HG03196 (cell line): ENCODE measurements around the gene SEC61A2.
"Not testable (repeated sequence)": the region's sequence is repeated elsewhere in the genome, so short reads cannot be mapped to it uniquely, and the experiment has no call there.

Experiments used
- ATAC-seq: cut with Tn5 transposase; IDR thresholded peaks from one replicate; pipeline ENCODE4 v1.9.1; 2021; ENCODE audit not compliant: unreplicated experiment

The SEC61A2 gene

DNA sequence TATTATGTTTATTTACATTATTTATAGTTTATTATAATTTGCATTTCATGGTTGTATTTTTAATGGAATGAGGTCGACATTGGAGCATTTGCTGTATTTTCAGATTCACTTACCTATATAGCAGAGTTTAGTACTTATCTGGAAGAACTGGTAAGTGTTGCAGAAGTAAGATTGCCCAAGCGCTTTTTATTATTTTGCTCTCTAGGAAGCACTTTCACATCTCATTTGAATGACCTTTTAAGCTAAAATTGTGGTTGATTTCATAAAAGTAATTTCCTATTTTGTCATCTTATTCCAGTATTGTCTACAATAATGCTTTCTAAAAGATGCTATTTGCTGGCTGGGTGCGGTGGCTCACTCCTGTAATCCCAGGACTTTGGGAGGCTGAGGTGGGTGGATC lies 28.6 kb downstream of the SEC61A2 start:
- no peak for ATAC-seq

DNA sequence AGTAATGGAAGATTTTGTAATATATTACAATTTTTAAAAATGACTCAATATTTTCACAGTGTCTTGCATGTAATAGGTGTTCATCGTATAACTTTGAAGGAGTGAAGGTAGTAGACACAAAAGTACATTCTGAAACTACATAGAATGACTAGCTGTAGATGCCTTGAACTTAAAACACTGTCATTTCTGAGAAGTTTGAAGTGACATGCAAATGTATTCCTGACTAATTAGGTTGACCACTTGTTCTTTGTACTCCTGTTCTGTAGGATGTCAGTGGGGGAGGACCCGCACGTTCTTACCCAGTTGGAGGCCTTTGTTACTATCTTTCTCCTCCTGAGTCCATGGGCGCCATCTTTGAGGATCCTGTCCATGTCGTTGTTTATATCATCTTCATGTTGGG lies 31.2 kb downstream of the SEC61A2 start:
- ATAC-seq: no peak

DNA sequence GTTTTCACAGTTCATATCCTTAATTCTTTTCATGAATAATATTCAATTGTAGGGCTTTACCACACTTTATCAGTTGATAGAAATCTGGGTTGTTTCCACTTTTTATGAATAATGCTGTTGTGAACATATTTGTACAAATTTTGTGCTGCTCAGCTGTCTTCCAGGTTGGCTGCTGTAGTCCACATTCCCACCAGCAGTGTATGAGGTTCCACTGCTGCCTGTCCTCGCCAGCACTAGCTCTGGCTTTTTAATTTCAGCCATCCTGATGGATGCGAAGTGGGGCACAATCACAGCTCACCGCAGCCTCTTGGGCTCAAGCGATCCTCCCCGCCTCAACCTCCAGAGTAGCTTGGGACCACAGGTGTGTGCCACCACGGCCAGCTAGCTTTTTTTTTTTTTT lies 33.5 kb downstream of the SEC61A2 start:
- ATAC-seq: no peak

DNA sequence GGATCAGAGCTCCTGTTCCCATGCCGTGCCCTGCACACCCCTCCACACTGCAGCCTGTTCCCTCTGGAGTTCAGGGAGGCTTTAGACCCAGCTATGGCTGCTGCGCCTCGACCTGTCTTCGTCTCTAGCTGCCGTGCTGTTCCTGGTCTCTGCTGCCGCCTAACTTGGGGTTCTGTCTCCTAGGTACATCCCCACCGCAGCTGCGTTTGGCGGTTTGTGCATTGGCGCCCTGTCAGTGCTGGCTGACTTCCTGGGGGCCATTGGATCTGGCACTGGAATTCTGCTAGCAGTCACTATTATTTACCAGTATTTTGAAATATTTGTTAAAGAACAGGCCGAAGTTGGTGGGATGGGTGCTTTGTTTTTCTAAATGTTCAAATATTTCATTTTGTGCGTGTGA lies 34.6 kb downstream of the SEC61A2 start:
- no peak for ATAC-seq

DNA sequence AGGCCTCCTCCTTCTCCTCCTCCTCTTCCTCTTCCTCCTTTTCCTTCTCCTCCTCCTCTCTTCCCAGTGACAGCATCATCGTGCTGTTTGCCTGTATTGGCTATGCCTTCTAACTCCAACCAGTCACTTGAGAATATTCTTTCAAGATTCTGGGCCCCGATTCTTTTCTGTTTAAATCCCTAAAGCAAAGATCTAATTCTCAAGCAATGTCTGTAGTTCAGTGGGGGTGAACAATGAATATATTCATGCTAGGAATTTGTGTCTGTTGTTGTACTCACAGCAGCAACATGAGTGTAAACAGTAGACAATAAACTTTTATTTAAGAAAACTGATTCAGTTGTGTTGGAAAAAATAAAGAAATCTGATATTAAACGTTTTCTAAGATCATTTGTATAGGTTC lies 35.6 kb downstream of the SEC61A2 start:
- no peak for ATAC-seq

DNA sequence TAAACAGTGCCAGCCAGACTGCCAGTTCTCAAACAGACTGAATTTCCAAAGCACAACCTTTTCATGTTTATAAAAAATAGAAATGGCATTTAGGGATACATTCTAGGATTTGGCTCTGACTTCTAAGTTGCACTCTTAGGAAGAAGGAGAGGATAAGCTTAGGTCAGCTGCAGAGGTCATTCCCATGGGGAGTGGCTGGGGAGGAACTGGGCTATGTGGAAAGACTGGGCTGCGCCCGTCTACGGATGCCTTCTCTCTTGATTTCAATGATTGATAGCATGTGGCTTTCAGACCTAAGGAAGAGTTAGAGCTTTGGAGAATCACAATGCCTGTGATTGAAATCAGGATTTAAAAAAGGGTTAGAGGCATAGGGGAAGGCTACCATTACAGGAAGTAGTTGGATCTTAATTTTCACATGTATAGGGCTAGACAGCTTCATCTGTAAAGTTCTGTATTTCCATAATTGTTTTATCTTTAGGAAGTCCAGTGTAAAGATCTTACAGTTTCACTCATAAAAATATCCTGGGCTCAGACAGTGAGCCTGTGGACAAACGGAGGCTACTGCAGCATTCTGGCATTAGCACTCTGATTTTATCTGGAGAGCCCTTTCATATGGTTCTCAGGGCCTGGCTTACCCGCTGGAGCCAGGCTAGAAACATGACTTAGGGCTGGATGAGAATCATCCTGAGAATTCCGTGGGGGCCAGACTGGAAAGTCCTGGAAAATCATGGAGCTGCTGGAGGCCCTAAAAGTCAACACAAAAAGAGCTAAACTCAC lies 36.7 kb downstream of the SEC61A2 start:
- ATAC-seq: no peak

DNA sequence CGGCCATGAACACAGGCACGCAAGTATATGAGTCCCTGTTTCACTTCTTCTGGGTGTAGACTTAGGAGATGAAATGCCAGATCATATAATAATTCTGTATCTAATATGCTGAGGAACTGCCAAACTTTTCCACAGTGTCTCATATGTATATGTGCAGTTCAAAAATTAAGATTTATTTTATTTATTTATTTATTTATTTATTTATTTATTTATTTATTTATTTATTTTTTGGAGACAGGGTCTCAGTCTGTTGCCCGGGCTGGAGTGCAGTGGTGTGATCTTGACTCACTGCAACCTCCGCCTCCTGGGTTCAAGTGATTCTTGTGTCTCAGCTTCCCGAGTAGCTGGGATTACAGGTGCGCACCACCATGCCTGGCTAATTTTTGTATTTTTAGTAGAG lies 42.0 kb downstream of the SEC61A2 start:
- not testable (repeated sequence) for ATAC-seq

DNA sequence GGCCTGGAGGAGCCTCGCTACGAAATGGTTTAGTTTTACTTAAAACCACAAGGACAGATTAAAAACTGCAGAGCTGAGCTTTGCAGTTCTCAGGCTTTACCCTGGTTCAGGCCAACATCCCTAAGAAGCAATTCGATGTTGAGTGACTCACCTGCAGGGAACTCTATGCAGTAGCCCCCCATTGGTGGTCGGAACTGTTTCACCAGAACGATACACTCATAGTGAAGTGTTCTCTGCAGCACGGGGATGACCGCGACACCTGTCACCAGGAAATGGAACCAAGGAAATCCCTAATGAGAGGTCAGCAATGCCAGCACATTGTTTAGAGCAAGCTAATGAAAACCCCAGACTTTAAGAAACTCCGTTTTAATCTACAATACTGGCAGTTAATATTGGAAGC lies 48.2 kb downstream of the SEC61A2 start:
- no peak for ATAC-seq

DNA sequence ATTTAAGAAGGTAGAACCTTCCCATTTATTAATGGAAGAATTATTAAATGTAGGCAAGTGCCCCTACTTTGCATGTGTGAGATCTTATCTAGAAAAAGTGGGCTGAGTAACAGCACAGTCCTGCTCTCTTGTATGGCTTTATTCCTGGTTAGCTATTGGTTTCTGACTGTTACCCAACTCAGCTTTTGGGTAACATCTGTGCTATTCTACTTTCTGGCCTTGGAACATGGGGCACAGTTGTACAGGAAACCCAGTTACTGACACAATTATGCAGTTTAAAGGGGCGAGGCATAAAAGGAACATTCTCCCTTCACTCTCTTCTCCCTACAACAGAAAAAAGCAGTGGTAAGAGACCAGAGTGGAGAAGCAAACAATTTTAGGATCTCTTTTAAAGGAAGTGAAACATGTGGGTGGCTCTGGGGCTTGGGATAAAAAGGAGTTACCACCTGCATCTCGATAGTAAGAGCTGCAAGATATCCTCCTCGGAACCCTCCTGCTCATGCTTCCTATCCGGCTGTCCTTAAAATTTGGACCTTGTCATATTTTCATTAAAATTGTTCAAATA lies 50.2 kb downstream of the SEC61A2 start:
- no peak for ATAC-seq

DNA sequence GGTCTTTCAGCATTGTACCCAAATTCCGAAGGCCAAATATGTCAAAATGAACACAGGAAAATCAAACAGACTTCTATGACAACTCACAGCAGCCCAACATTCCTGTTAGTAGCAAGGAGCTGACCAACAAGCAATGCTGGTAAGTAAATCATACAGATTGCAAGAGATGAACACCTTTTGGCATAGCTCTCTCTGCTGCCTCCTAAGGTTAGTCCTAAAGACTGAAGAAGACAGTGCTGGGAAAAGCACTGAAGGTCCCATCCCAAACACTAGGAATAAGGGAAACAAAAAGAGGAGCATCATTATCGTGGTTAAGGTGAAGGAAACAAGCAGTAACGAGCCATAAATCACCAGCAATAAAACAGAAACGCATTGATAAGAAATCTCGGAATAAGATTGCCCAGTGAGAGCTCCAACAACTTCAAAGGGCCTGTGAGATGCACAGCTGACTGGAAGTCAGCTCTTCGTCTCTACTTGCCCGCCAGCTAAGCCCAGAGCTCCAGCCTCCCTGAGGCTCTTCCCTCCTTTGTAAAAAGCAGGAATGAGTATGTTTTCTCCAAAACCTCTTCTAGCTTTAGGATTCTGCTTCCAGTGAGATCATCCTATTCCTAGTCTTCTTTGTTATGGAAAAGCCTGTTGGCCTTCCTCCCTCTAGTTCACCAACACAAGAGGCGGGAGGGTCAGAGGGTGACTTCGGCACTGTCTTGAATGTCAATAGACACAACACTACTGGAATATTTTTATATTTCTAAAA lies 50.9 kb downstream of the SEC61A2 start:
- no peak for ATAC-seq

DNA sequence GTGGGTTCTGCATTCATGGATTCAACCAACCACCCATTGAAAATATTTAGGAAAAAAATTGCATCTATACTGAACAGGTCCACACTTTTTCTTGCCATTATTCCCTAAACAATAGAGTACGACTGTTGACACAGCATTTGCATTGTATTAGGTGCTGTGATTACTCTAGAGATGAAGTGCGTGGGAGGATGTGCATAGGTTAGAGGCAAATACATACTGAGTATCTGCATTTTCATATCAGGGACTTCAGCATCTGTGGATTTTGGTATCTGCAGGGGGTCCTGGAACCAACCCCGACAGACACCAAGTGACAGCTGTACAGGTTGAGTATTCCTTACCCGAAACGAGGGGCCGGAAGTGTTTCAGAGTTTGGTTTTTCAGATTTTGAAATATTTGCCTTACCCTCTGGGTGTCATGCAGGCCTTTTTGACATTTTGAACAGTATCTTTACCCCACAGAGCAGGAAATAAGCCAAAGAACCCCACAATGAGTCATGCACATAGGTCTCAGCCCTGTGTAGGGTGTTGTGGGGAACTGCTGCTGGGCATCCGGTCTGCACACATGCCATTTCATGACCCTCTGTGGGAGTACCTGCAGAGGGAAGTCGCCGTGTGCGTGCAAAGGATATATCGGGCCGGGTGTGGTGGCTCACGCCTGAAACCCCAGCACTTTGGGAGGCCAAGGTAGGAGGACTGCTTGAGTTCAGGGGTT lies 51.7 kb downstream of the SEC61A2 start:
- peak; percentile 70 for ATAC-seq

DNA sequence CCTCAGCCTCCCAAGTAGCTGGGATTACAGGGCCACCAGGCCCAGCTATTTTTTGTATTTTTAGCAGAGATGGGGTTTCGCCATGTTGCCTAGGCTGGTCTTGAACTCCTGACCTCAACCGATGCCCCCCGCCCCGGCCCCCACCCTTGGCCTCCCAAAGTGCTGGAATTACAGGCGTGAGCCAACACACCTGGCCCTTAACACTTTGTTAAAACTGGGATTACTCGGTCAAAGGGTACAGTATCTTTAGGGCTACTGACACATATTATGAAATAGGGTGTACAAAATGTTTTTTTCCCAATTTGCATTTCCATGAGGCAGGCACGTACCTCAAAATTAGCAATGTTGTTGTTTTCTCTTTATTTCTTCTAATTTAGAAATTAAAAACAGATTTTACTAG lies 54.7 kb downstream of the SEC61A2 start:
- no peak for ATAC-seq

DNA sequence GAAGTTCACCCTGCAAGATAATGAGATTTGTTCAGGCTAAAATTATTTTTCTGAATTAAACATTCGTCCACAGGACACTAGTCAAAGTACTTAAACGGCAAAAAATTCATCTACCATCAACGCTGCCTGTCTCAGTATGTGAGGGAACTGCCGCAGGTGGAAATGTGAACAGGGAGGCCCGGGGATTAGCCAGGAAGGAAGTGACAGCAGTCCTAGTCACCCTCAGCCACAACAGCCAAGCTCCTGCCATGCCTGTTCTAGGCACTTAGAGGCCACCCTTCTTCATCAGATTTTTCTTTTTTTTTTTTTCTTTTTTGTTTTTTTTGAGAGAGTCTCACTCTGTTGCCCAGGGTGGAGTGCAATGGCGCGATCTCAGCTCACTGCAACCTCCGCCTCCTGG lies 56.8 kb downstream of the SEC61A2 start:
- ATAC-seq: no peak

DNA sequence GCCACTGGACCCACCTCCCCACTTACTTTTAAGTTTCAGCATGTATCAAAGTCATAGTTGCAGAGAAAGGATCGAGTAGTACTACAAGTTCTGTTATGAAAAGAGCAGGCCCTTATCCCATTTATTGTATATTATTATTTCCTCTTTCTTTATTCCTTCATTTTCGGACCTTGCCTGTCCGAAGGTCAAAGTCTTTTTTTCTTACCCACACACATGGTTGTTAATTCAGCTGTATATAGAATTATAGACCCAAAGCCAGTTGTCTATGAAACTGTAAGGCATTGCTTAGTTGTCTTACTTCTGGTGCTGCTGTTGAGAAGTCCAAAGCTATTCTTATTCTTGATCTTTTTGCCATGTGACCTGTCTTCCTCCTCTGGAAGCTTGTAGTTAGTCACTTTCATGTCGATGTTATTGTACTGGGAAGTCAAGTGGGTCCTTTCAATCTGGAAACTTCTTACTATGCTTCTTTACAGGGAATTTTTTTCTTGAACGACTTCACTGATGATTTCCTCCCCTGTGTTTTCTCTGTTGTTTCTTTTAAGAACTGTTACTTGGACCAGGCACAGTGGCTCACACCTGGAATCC lies 57.9 kb downstream of the SEC61A2 start:
- no peak for ATAC-seq

DNA sequence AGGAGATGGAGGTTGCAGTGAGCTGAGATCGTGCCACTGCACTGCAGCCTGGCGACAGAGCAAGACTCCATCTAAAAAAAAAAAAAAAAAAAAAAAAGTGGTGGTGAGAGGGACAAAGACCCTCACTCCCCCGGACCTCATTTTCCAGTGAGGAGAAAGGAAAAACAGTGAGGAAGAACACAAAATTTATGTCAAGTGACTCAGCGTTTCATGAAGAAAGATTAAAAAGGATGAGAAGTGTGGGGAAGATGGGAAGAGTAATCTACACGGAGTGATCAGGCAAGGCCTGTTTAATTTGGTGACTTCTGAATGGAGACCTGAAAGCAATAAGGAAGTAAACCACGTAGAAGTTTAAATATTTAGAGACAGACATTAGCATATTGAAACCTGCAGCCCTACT lies 59.2 kb downstream of the SEC61A2 start:
- ATAC-seq: no peak

DNA sequence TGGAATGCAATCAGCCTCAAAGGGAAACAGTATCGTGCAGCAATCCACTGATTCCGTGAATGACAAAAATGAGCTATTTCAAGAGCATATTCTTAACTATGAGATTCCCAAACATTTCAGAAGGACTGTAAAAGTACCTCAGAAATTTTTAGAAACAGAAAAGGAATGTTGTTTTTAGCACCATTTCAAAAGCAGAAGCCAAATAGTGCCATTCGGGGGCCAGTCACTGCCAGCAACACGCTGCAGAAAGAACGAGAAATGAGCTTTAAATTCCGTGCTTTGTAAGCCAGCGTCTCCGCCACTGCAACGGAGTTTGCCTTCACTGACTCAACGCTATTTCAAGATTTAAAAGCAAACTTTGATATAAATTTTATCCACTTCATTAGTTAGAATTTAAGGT lies 59.9 kb downstream of the SEC61A2 start:
- ATAC-seq: no peak

DNA sequence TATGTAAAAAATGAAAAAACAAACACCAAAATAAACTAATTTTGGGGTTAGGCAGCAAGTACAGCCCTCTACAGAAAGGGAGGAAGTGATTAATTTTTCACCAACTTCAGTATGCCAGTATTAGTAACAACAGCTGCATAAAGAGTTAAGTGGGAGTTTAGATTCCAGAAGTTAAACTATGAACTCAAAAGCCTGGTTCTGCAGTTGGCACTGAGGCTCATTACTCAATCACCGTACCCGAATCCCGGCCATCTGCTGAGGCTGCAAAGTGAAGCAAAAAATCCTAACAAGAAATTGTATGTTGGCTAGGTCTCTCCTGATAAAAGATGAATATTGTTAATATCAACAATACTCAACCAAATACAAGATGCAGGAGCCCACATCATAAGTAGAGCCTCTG lies 62.2 kb downstream of the SEC61A2 start:
- ATAC-seq: no peak

DNA sequence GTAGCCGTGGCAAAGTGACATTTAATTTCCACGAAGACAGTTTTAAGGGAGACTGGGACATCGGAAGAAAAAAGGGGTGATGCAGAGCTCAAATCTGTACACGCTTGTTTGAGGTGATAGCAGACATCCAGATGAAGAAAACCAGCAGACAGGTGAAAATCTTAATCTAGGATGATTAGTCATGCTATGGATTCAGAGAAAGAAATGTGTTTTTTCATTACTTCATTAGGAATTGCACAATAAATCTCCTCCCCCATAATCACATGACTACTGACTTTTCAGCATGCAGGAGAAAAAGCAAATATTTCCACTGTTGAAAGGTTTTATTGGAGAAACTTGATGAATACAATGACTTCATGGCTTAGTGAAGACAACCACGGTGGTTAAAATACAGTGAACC lies 63.7 kb downstream of the SEC61A2 start:
- ATAC-seq: no peak

DNA sequence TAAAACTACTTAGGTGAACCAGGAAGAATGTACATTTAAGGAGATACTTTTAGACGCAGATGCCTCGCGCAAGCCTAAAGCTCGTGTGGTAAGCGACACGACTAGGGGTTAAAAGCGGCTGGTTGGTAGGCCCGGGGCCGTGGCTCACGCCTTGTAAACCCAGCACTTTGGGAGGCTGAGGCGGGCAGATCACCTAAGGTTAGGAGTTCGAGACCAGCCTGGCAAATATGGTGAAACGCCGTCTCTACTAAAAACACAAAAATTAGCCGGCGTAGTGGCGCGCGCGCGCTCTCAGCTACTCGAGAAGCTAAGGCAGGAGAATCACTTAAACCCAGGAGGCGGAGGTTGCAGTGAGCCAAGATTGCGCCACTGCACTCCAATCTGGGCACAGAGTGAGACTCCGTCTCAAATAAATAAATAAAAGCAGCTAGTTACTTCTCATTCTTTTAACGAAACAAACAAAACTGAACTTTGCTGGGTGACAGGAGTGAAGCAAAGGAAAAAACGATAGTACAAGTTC lies 65.3 kb downstream of the SEC61A2 start:
- ATAC-seq: no peak

DNA sequence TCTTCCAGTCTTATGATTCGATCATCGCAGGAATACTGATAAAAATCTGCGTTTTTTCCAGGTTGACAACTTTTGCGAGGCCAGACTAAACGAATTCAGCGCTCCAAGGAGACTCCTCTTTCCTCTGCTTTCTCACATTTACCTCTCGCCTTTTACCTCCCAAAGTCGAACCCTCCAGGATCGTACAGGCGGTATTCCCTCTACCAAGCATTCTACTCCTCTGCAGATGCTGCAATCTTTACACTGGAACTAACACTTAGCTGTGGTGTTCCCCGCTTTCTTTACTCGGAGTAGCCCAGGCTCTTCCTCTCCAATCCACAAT lies 65.8 kb downstream of the SEC61A2 start:
- ATAC-seq: peak; percentile 13
